Heart left ventricle (tissue), 13 donors: ENCODE results near the gene NMS.

Experiments used
- POLR2A ChIP-seq, 2 donors: fragments of 450-650 bp; IDR thresholded peaks; one replicate each; pipeline ENCODE4 v1.6.1; 2017; ENCODE audit warnings: antibody characterized with exemption in 2 of 2, mild to moderate bottlenecking in 2 of 2, moderate library complexity in 2 of 2
- TF ChIP-seq, protein P1 (sequence below), 12 donors: fragments of 200-600 bp; sonication (generic) in 4 of 12; IDR thresholded peaks; one replicate each; pipeline versions ENCODE4 v1.5.0 to v1.8.0; 2018 to 2022; ENCODE audit warnings: antibody characterized with exemption in 12 of 12, mild to moderate bottlenecking in 5 of 12
- donor health status: ischemic (EF 13 %, LVEDD 7.1; RV severe dilation, severe dysfunction).
- donor health status: DM: no; HTN: yes; CAD: no.
- donor health status: DM: no; HTN: no; CAD: no.
- donor health status: ischemic (EF 25% LVEDD 6.9; RV normal size, moderate dysfunction).
- donor health status: ischemic (EF 25% LVEDD 5.7; RV mildly dilated, moderate dysfunction).
- donor health status: ischemic (EF 35%, LVEDD 5.7; RV mildly dilated, moderate dysfunction).
- donor health status: nonischemic (EF 11% LVEDD 7.7; RV severe dilation, severe dysfunction).
- donor health status: DM: yes; HTN: yes; CAD: no.
- donor health status: PGD.
- donor health status: ischemic (EF 29% LVEDD 5.4; RV normal size, mild dysfunction).
- donor health status: nonischemic (EF 23%, LVEDD 6.1; RV moderate dilation, normal function).

GRCh38 chr2:100453853-100454252, 16.4 kb upstream of the NMS start:
- TF ChIP-seq, protein P1, sequence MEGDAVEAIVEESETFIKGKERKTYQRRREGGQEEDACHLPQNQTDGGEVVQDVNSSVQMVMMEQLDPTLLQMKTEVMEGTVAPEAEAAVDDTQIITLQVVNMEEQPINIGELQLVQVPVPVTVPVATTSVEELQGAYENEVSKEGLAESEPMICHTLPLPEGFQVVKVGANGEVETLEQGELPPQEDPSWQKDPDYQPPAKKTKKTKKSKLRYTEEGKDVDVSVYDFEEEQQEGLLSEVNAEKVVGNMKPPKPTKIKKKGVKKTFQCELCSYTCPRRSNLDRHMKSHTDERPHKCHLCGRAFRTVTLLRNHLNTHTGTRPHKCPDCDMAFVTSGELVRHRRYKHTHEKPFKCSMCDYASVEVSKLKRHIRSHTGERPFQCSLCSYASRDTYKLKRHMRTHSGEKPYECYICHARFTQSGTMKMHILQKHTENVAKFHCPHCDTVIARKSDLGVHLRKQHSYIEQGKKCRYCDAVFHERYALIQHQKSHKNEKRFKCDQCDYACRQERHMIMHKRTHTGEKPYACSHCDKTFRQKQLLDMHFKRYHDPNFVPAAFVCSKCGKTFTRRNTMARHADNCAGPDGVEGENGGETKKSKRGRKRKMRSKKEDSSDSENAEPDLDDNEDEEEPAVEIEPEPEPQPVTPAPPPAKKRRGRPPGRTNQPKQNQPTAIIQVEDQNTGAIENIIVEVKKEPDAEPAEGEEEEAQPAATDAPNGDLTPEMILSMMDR (IDR thresholded peaks at IDR 0.05), result no peak
- no peak for TF ChIP-seq POLR2A (IDR thresholded peaks at IDR 0.05)
